CD14-positive monocyte (primary cell): Measurements from ENCODE around the gene TMEM185B. TPM values are rescaled to one million over a fixed set of nuclear protein-coding genes. Genes with fewer than 3 reads are reported as not detected.

ENCODE experiments used
- DNase-seq, 3 donors: peaks; one replicate each; pipeline ENCODE4 v3.0.0-alpha.2; 2011 to 2022
- H2AFZ ChIP-seq: 2 replicates; pipeline ENCODE4 v1.6.0; 2012; ENCODE audit warnings: mild to moderate bottlenecking, low read depth, low read length, inconsistent platforms; ENCODE audit not compliant: insufficient read depth, poor library complexity, severe bottlenecking
- H3K27ac ChIP-seq, 2 donors: 1 replicate in 1 of 2; 2 replicates in 1 of 2; pipeline ENCODE4 v1.5.1; 2012 to 2013; ENCODE audit warnings: low read length in 2 of 2, control low read depth in 1 of 2, inconsistent platforms in 1 of 2, low read depth in 1 of 2, mild to moderate bottlenecking in 1 of 2
- H3K27me3 ChIP-seq, 2 donors: one replicate each; pipeline versions ENCODE4 v1.6.0 to v1.6.1; 2011 to 2013; ENCODE audit warnings: low read length in 2 of 2; ENCODE audit not compliant: control insufficient read depth in 2 of 2, insufficient read depth in 2 of 2
- H3K36me3 ChIP-seq, 2 donors: replicated peaks in 1 of 2; 1 replicate in 1 of 2; 2 replicates in 1 of 2; pipeline versions ENCODE4 v1.5.1 to v1.6.1; 2012 to 2013; ENCODE audit warnings: low read length in 2 of 2, control low read depth in 1 of 2, inconsistent platforms in 1 of 2, mild to moderate bottlenecking in 1 of 2; ENCODE audit not compliant: insufficient read depth in 2 of 2, control insufficient read depth in 1 of 2
- H3K4me1 ChIP-seq, 2 donors: 1 replicate in 1 of 2; 2 replicates in 1 of 2; pipeline versions ENCODE4 v1.5.1 to v1.6.1; 2012 to 2013; ENCODE audit warnings: low read length in 2 of 2, control low read depth in 1 of 2, inconsistent platforms in 1 of 2, mild to moderate bottlenecking in 1 of 2, moderate library complexity in 1 of 2; ENCODE audit not compliant: insufficient read depth in 2 of 2, control insufficient read depth in 1 of 2
- H3K4me2 ChIP-seq: replicated peaks from 2 replicates; pipeline ENCODE3; 2012; ENCODE audit warnings: low read length, moderate library complexity, mild to moderate bottlenecking; ENCODE audit not compliant: poor library complexity, severe bottlenecking; ENCODE audit errors: extremely low read depth
- H3K4me3 ChIP-seq, 3 experiments: fragments of 200-600 bp in 1 of 3; sonication (generic) in 1 of 3; replicated peaks in 1 of 3; 1 replicate in 2 of 3; 2 replicates in 1 of 3; pipeline ENCODE4 v1.5.1; 2011 to 2013; ENCODE audit warnings: low read length in 3 of 3, mild to moderate bottlenecking in 3 of 3, control low read depth in 2 of 3, low read depth in 2 of 3, inconsistent platforms in 1 of 3, moderate library complexity in 1 of 3
- H3K79me2 ChIP-seq: 2 replicates; pipeline ENCODE4 v1.6.0; 2012; ENCODE audit warnings: mild to moderate bottlenecking, control low read depth, inconsistent platforms, low read length, moderate library complexity; ENCODE audit not compliant: insufficient read depth
- H3K9ac ChIP-seq: 2 replicates; pipeline ENCODE4 v1.6.0; 2017; ENCODE audit warnings: low read length, mild to moderate bottlenecking; ENCODE audit not compliant: insufficient read depth, poor library complexity, severe bottlenecking
- H3K9me3 ChIP-seq, 2 donors: replicated peaks in 1 of 2; 1 replicate in 1 of 2; 2 replicates in 1 of 2; pipeline versions ENCODE4 v1.5.1 to v1.6.1; 2012 to 2013; ENCODE audit warnings: low read length in 2 of 2, control low read depth in 1 of 2; ENCODE audit not compliant: control insufficient read depth in 1 of 2, insufficient read depth in 1 of 2
- H4K20me1 ChIP-seq: 2 replicates; pipeline ENCODE4 v1.6.0; 2012; ENCODE audit warnings: mild to moderate bottlenecking, low read length, control low read depth, moderate library complexity; ENCODE audit not compliant: insufficient read depth
- H3K27ac Mint-ChIP-seq, 7 donors: one replicate each; pipeline ENCODE4 v1.8.0; 2020; ENCODE audit warnings: mild to moderate bottlenecking in 7 of 7, mixed read lengths in 7 of 7, moderate library complexity in 6 of 7, inconsistent platforms in 2 of 7
- H3K27me3 Mint-ChIP-seq, 3 donors: one replicate each; pipeline ENCODE4 v1.8.0; 2021 to 2022; ENCODE audit warnings: low read depth in 3 of 3, mild to moderate bottlenecking in 3 of 3, mixed read lengths in 3 of 3, moderate library complexity in 3 of 3, inconsistent platforms in 1 of 3
- H3K36me3 Mint-ChIP-seq, 2 donors: one replicate each; pipeline ENCODE4 v1.8.0; 2020; ENCODE audit warnings: mixed read lengths in 2 of 2, inconsistent platforms in 1 of 2, mild to moderate bottlenecking in 1 of 2
- H3K4me1 Mint-ChIP-seq: one replicate; pipeline ENCODE4 v1.8.0; 2020; ENCODE audit warnings: mild to moderate bottlenecking, mixed read lengths
- H3K4me3 Mint-ChIP-seq, 2 donors: one replicate each; pipeline ENCODE4 v1.8.0; 2020; ENCODE audit warnings: mild to moderate bottlenecking in 2 of 2, mixed read lengths in 2 of 2, moderate library complexity in 1 of 2
- H3K9me3 Mint-ChIP-seq, 7 donors: one replicate each; pipeline ENCODE4 v1.8.0; 2020 to 2022; ENCODE audit warnings: mixed read lengths in 7 of 7, mild to moderate bottlenecking in 6 of 7, moderate library complexity in 6 of 7, inconsistent platforms in 2 of 7
- WGBS: methylation state at CpG from one replicate; pipeline ENCODE4 v1.1.5; 2013; ENCODE audit warnings: missing lambda C conversion rate; ENCODE audit not compliant: insufficient coverage; 5-methylcytosine and 5-hydroxymethylcytosine counted together
- intact Hi-C, 2 donors: fragments of 100-400 bp; cut with micrococcal nuclease; formaldehyde crosslinking; loops; one replicate each; pipeline versions ENCODE4 v1.15.0 to v1.15.1; 2023
- polyA plus RNA-seq, 3 donors: library from polyadenylated mRNA; depleted of rRNA in 1 of 3; unstranded in 2 of 3; stranded (reverse) in 1 of 3; fragments of 300-500 nt in 2 of 3; fragments of >200 nt in 1 of 3; fragmentation: Illumina TruSeq in 2 of 3; gene quantifications; 1 replicate in 2 of 3; 2 replicates in 1 of 3; pipeline ENCODE4 v1.2.3, GENCODE V29; 2012 to 2021
- TF ChIP-seq, protein P1 (sequence below): fragments of 200-600 bp; IDR thresholded peaks from one replicate; pipeline ENCODE4 v1.8.0; 2022; ENCODE audit warnings: antibody characterized with exemption, mild to moderate bottlenecking

The TMEM185B gene
- polyA plus RNA-seq, 3 donors = 9.7 to 20.4 (median 18.1) TPM

DNA sequence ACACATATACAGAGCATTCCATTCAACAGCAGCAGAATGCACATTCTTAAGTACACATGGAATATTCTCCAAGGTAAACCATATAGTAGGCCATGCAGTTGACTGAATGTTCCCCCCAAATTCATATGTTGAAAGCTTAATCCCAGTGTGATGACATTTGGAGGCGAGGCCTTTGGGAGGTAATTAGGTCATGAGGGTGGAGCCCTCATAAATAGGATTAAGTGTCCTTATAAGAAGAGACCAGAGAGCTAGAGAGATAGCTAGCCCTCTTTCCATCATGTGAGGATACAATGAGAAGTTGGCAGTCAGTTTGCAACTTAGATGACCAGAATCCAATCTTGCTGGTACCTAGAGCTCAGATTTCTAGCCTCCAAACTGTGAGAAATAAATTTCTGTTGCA is 27.6 kb downstream of the TMEM185B start:
- Mint-ChIP-seq H3K4me3 (no peak overlapping the region), H3K9me3 (peaks cover 18 to 32% (median 30%) of the 10 kb centered on the region in 7 donors), H3K27me3 (peaks cover 0 to 4% (median 3%) of the 10 kb centered on the region in 3 donors), H3K27ac (no peak overlapping the region), H3K36me3 (peaks cover 0 to 3% of the 10 kb centered on the region in 2 donors), H3K4me1 (no peaks in the 10 kb centered on the region)
- Histone ChIP-seq H3K27me3 (no peaks in the 10 kb centered on the region), H3K9me3 (peaks cover 6 to 11% of the 10 kb centered on the region in 2 donors), H3K4me1 (no peaks in the 10 kb centered on the region), H3K79me2 (no peaks in the 10 kb centered on the region), H3K9ac (no peak overlapping the region), H3K4me2 (no peak overlapping the region), H3K36me3 (no peaks in the 10 kb centered on the region), H2AFZ (no peak overlapping the region), H4K20me1 (no peaks in the 10 kb centered on the region), H3K27ac (no peak overlapping the region), H3K4me3 (no peak overlapping the region)
- WGBS = no CpG with 5 or more reads among the region's 1 CpG
- intact Hi-C loops = no loop called here
- DNase-seq = no peak
- TF ChIP-seq, protein P1, sequence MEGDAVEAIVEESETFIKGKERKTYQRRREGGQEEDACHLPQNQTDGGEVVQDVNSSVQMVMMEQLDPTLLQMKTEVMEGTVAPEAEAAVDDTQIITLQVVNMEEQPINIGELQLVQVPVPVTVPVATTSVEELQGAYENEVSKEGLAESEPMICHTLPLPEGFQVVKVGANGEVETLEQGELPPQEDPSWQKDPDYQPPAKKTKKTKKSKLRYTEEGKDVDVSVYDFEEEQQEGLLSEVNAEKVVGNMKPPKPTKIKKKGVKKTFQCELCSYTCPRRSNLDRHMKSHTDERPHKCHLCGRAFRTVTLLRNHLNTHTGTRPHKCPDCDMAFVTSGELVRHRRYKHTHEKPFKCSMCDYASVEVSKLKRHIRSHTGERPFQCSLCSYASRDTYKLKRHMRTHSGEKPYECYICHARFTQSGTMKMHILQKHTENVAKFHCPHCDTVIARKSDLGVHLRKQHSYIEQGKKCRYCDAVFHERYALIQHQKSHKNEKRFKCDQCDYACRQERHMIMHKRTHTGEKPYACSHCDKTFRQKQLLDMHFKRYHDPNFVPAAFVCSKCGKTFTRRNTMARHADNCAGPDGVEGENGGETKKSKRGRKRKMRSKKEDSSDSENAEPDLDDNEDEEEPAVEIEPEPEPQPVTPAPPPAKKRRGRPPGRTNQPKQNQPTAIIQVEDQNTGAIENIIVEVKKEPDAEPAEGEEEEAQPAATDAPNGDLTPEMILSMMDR = no peak

DNA sequence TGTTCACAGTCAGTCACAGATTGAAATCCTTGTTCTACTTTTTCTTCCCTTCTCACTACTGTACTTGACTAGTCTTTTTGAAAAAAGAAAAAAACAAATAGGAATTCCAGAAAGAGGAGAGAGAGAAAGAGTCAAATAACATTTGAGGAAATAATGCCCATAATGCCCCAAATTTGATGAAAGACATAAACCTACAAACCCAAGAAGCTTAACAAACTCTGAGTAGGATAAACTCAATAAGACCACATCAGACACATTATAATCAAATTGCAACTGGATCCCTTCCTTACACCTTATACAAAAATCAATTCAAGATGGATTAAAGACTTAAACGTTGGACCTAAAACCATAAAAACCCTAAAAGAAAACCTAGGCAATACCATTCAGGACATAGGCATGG is 30.9 kb downstream of the TMEM185B start:
- intact Hi-C loops = no loop called here
- H3K9me3 Mint-ChIP-seq = peaks cover 10 to 22% (median 15%) of the 10 kb centered on the region in 7 donors
- no CpG with 5 or more reads among the region's 1 CpG for WGBS

More for the DNA sequence above, 30.9 kb downstream of the TMEM185B start:
- Mint-ChIP-seq H3K27me3 (peaks cover 3 to 5% (median 4%) of the 10 kb centered on the region in 3 donors), H3K36me3 (peaks cover 0 to 3% of the 10 kb centered on the region in 2 donors), H3K27ac (no peak overlapping the region), H3K4me1 (no peaks in the 10 kb centered on the region), H3K4me3 (no peak overlapping the region)
- TF ChIP-seq, protein P1 = no peak
- H4K20me1 ChIP-seq = no peaks in the 10 kb centered on the region
- H3K4me2 ChIP-seq = no peak overlapping the region
- H3K9ac ChIP-seq = no peak overlapping the region
- no peak overlapping the region for H2AFZ ChIP-seq
- H3K9me3 ChIP-seq = peaks cover 0 to 4% of the 10 kb centered on the region in 2 donors
- H3K4me3 ChIP-seq = no peak overlapping the region
- DNase-seq = no peak
- no peaks in the 10 kb centered on the region for H3K4me1 ChIP-seq
- no peaks in the 10 kb centered on the region for H3K27me3 ChIP-seq
- no peaks in the 10 kb centered on the region for H3K79me2 ChIP-seq
- no peak overlapping the region for H3K27ac ChIP-seq
- no peaks in the 10 kb centered on the region for H3K36me3 ChIP-seq
